IMR-90 (cell line): ENCODE results near the gene JADE3. TPM values are rescaled to one million over a fixed set of nuclear protein-coding genes. Genes with fewer than 3 reads are reported as not detected.
A peak's percentile ranks its signal among the peaks of the same experiment; 100 is the strongest.

Experiments used
- ATAC-seq: fragments of 200-7000 bp; cut with Tn5 transposase; 2 replicates; pipeline ENCODE4 v1.9.1; 2020; ENCODE audit warnings: low read depth, mild to moderate bottlenecking, moderate library complexity
- BruUV-seq: library from RNA; stranded (reverse); fragments of 400-500 nt; replicated peaks from 2 replicates; lab custom pipeline; 2021; lab: Mats Ljungman, UMichigan
- CTCF ChIA-PET: fragments of 300-600 bp; formaldehyde crosslinking; extraction: SDS; loops from one replicate; lab custom pipeline; 2021; ENCODE audit warnings: antibody characterized with exemption; lab: Yijun Ruan, JAX
- POLR2A ChIA-PET: fragments of 300-600 bp; sonication (Branson Sonifier 250); formaldehyde crosslinking; loops from one replicate; lab custom pipeline; 2022; ENCODE audit warnings: antibody characterized with exemption; ENCODE audit not compliant: unreplicated experiment; lab: Charles Lee
- DNase-seq: peaks from one replicate; pipeline ENCODE4 v3.0.0; 2013
- H2AFZ ChIP-seq: replicated peaks from 2 replicates; pipeline ENCODE3; 2013; ENCODE audit warnings: low read length, mild to moderate bottlenecking; ENCODE audit not compliant: poor library complexity
- H2AK5ac ChIP-seq: 2 replicates; pipeline ENCODE4 v1.6.1; 2013; ENCODE audit warnings: low read depth, low read length, inconsistent platforms
- H2AK9ac ChIP-seq: replicated peaks from 2 replicates; pipeline ENCODE3; 2013; ENCODE audit warnings: mild to moderate bottlenecking, low read depth, low read length, moderate library complexity; ENCODE audit not compliant: poor library complexity
- H2BK120ac ChIP-seq: 2 replicates; pipeline ENCODE4 v1.6.1; 2013; ENCODE audit warnings: low read depth, low read length, inconsistent platforms
- H2BK15ac ChIP-seq: 3 replicates; pipeline ENCODE4 v1.6.1; 2013; ENCODE audit warnings: low read depth, low read length, inconsistent platforms
- H2BK20ac ChIP-seq: 2 replicates; pipeline ENCODE4 v1.6.1; 2013; ENCODE audit warnings: low read depth, mild to moderate bottlenecking, inconsistent platforms, low read length, moderate library complexity
- H2BK5ac ChIP-seq: 2 replicates; pipeline ENCODE4 v1.6.1; 2013; ENCODE audit warnings: mild to moderate bottlenecking, low read depth, low read length, inconsistent platforms; ENCODE audit not compliant: poor library complexity, severe bottlenecking
- H3K14ac ChIP-seq: replicated peaks from 2 replicates; pipeline ENCODE4 v1.6.1; 2013; ENCODE audit warnings: low read depth, low read length, inconsistent platforms
- H3K18ac ChIP-seq: 2 replicates; pipeline ENCODE4 v1.6.1; 2013; ENCODE audit warnings: low read depth, low read length, control low read depth
- H3K23ac ChIP-seq: 2 replicates; pipeline ENCODE4 v1.6.1; 2013; ENCODE audit warnings: low read depth, low read length, inconsistent platforms
- H3K27ac ChIP-seq: 2 replicates; pipeline ENCODE4 v1.5.1; 2013; ENCODE audit warnings: mild to moderate bottlenecking, control low read depth, low read length; ENCODE audit not compliant: insufficient read depth
- H3K27me3 ChIP-seq: 2 replicates; pipeline ENCODE4 v1.6.1; 2013; ENCODE audit warnings: low read length; ENCODE audit not compliant: control insufficient read depth, insufficient read depth
- H3K36me3 ChIP-seq: 2 replicates; pipeline ENCODE4 v1.6.1; 2013; ENCODE audit warnings: low read length, mixed read lengths; ENCODE audit not compliant: control insufficient read depth, insufficient read depth
- H3K4ac ChIP-seq: 2 replicates; pipeline ENCODE4 v1.6.1; 2013; ENCODE audit warnings: low read depth, low read length, inconsistent platforms
- H3K4me1 ChIP-seq: 2 replicates; pipeline ENCODE4 v1.6.1; 2013; ENCODE audit warnings: low read length, mixed read lengths; ENCODE audit not compliant: control insufficient read depth, insufficient read depth
- H3K4me2 ChIP-seq: 2 replicates; pipeline ENCODE4 v1.6.1; 2013; ENCODE audit warnings: low read depth, mild to moderate bottlenecking, control low read depth, low read length, moderate library complexity
- H3K4me3 ChIP-seq: 2 replicates; pipeline ENCODE4 v1.5.1; 2013; ENCODE audit warnings: low read depth, mild to moderate bottlenecking, control low read depth, low read length, moderate library complexity; ENCODE audit not compliant: insufficient read depth
- H3K56ac ChIP-seq: 2 replicates; pipeline ENCODE4 v1.6.1; 2013; ENCODE audit warnings: low read length, inconsistent platforms; ENCODE audit not compliant: insufficient read depth; ENCODE audit errors: extremely low read depth
- H3K79me1 ChIP-seq, 2 experiments: 2 replicates each; pipeline ENCODE4 v1.6.1; 2013; ENCODE audit warnings: low read length in 2 of 2, inconsistent platforms in 1 of 2, low read depth in 1 of 2
- H3K9ac ChIP-seq: 2 replicates; pipeline ENCODE4 v1.6.1; 2013; ENCODE audit warnings: low read depth, low read length, control low read depth
- H3K9me1 ChIP-seq: 2 replicates; pipeline ENCODE4 v1.6.1; 2013; ENCODE audit warnings: low read length, inconsistent platforms; ENCODE audit not compliant: insufficient read depth
- H3K9me3 ChIP-seq: 2 replicates; pipeline ENCODE4 v1.6.1; 2013; ENCODE audit warnings: low read length; ENCODE audit not compliant: control insufficient read depth, insufficient read depth
- H4K20me1 ChIP-seq: 2 replicates; pipeline ENCODE4 v1.6.1; 2013; ENCODE audit warnings: low read length, inconsistent platforms; ENCODE audit not compliant: insufficient read depth
- H4K5ac ChIP-seq: 2 replicates; pipeline ENCODE4 v1.6.1; 2013; ENCODE audit warnings: mild to moderate bottlenecking, low read depth, low read length, control low read depth
- H4K8ac ChIP-seq, 2 experiments: 2 replicates each; pipeline ENCODE4 v1.6.1; 2013; ENCODE audit warnings: low read depth in 2 of 2, low read length in 2 of 2, control low read depth in 1 of 2, inconsistent platforms in 1 of 2
- H4K91ac ChIP-seq: 2 replicates; pipeline ENCODE4 v1.6.1; 2013; ENCODE audit warnings: low read depth, low read length, inconsistent platforms; ENCODE audit not compliant: insufficient read depth
- BHLHE40 ChIP-seq: fragments of 150-350 bp; IDR thresholded peaks from 2 replicates; pipeline ENCODE4 v1.6.1; 2016; ENCODE audit warnings: mild to moderate bottlenecking, low read depth, low read length
- CEBPB ChIP-seq: IDR thresholded peaks from 2 replicates; pipeline ENCODE4 v1.6.1; 2012; ENCODE audit warnings: low read depth, low read length, improper control_type of control experiment
- CHD1 ChIP-seq: IDR thresholded peaks from 2 replicates; pipeline ENCODE4 v1.6.1; 2012; ENCODE audit warnings: low read depth, low read length, improper control_type of control experiment
- CTCF ChIP-seq: conservative IDR thresholded peaks from 2 replicates; pipeline ENCODE4 v1.5.1; 2012; ENCODE audit warnings: mild to moderate bottlenecking, low read depth, low read length, improper control_type of control experiment
- FOS ChIP-seq: fragments of 150-350 bp; IDR thresholded peaks from 2 replicates; pipeline ENCODE4 v1.6.1; 2016; ENCODE audit warnings: low read depth, low read length
- MXI1 ChIP-seq: IDR thresholded peaks from 2 replicates; pipeline ENCODE4 v1.6.1; 2012; ENCODE audit warnings: low read depth, mild to moderate bottlenecking, low read length, moderate library complexity, borderline replicate concordance
- RAD21 ChIP-seq: IDR thresholded peaks from 2 replicates; pipeline ENCODE4 v1.6.1; 2012; ENCODE audit warnings: low read length, improper control_type of control experiment
- RFX5 ChIP-seq: IDR thresholded peaks from 2 replicates; pipeline ENCODE4 v1.8.0; 2012; ENCODE audit warnings: low read depth, mild to moderate bottlenecking, low read length, moderate library complexity
- SMC3 ChIP-seq: fragments of 150-350 bp; IDR thresholded peaks from 2 replicates; pipeline ENCODE4 v1.6.1; 2016; ENCODE audit warnings: low read depth, mild to moderate bottlenecking, antibody characterized with exemption, low read length, moderate library complexity
- WGBS, 2 experiments: methylation state at CpG; one replicate each; pipeline versions ENCODE4 v1.1.5 to v1.1.7; 2013; ENCODE audit warnings: missing lambda C conversion rate in 2 of 2; ENCODE audit not compliant: insufficient read length in 1 of 2; ENCODE audit errors: extremely low coverage in 2 of 2; 5-methylcytosine and 5-hydroxymethylcytosine counted together
- dilution Hi-C: fragments of 300-500 bp; cut with HindIII; formaldehyde crosslinking; loops from one replicate; pipeline ENCODE4 v1.14.3; 2018; ENCODE audit warnings: low sequenced_read_pairs; ENCODE audit not compliant: unreplicated experiment
- in situ Hi-C: fragments of 300-500 bp; cut with MboI; formaldehyde crosslinking; loops from 3 replicates; pipeline ENCODE4 v1.14.3; 2019; ENCODE audit warnings: low sequenced_read_pairs, inconsistent platforms, mixed read lengths
- intact Hi-C: fragments of 100-400 bp; cut with micrococcal nuclease; formaldehyde crosslinking; loops from 2 replicates; pipeline ENCODE4 v1.10.0; 2022
- polyA plus RNA-seq, 3 experiments: library from polyadenylated mRNA; depleted of rRNA; stranded (reverse); fragments of >200 nt; gene quantifications; 2 replicates each; pipeline ENCODE4 v1.2.3, GENCODE V29; 2012; ENCODE audit warnings: low replicate concordance in 1 of 3
- total RNA-seq: library from RNA; depleted of rRNA; stranded (reverse); fragments of >200 nt; gene quantifications from 2 replicates; pipeline ENCODE4 v1.2.3, GENCODE V29; 2012

JADE3 gene
- total and polyA plus RNA-seq, 2 of the 4 experiments (the other 2 are of a cell fraction) = 2.1 to 4.7 TPM

- peak overlapping the region; percentile 58; the same call in 1 of the 2 replicates for H2AK5ac ChIP-seq
- H4K5ac ChIP-seq = no peak overlapping the region
- H3K18ac ChIP-seq = no peak overlapping the region; the same call in 1 of the 2 replicates
- H4K91ac ChIP-seq = peak overlapping the region; percentile 65
- H3K9me3 ChIP-seq = peaks cover 5% of the 10 kb centered on the region; the same call in 1 of the 2 replicates
- H3K14ac ChIP-seq = no peak overlapping the region
- ATAC-seq = peak; percentile 76
- dilution Hi-C loops (no loop called here), intact Hi-C loops (loop anchor here (1.0 to 5.0 kb wide), 2 partner anchors 65 to 141 kb away; partner anchors contain the start of gene RP2), in situ Hi-C loops (no loop called here)
- peak overlapping the region; percentile 71 for H2AFZ ChIP-seq
- H4K8ac ChIP-seq = peak overlapping the region in 1 of 2 experiments; percentile 8; a peak in 1 of 4 replicates
- H2BK20ac ChIP-seq = 0 out of 2 replicates have a peak overlapping the region, but pooled peaks have one; percentile 13
- TF ChIP-seq CHD1 = no peak
- peak; percentile 37 for TF ChIP-seq SMC3
- no peak for TF ChIP-seq RFX5
- TF ChIP-seq CTCF = peak; percentile 58
- peak; percentile 57 for TF ChIP-seq FOS
- TF ChIP-seq MXI1 = no peak
- peak; percentile 50 for TF ChIP-seq RAD21
- TF ChIP-seq CEBPB = no peak
- TF ChIP-seq BHLHE40 = no peak
- no TSS peak for BruUV-seq
- peak overlapping the region; percentile 90 for H2AK9ac ChIP-seq
- 0 out of 2 replicates have a peak, but pooled peaks cover 6% of the 10 kb centered on the region for H3K9me1 ChIP-seq
- peak overlapping the region; percentile 45 for H3K4ac ChIP-seq
- 0 out of 2 replicates have a peak, but pooled peaks cover 2% of the 10 kb centered on the region for H3K27me3 ChIP-seq
- no peak overlapping the region for H3K23ac ChIP-seq
- peaks cover 3 to 10% of the 10 kb centered on the region in 2 experiments; a peak in 1 of 4 replicates for H3K79me1 ChIP-seq
- H3K9ac ChIP-seq = no peak overlapping the region
- H2BK5ac ChIP-seq = peak overlapping the region; percentile 92
- H3K4me2 ChIP-seq = peak overlapping the region; percentile 66; the same call in 1 of the 2 replicates
- 78% methylated on average over 6 of the region's 8 CpGs; no CpG with 5 or more reads in 1 of the 2 experiments for whole genome bisulfite sequencing, 2 experiments
- ChIA-PET POLR2A (no interaction called here), CTCF (interaction anchor here (0.6 to 1.0 kb wide), 2 partner anchors 52 to 98 kb away, joined by 3 read pairs; no protein-coding TSS in a partner anchor)
- peaks cover 5% of the 10 kb centered on the region; the same call in 1 of the 2 replicates for H3K4me1 ChIP-seq
- H2BK15ac ChIP-seq = peak overlapping the region; percentile 61; the same call in 1 of the 3 replicates
- peak overlapping the region; percentile 69; the same call in 1 of the 2 replicates for H2BK120ac ChIP-seq
- H3K36me3 ChIP-seq = no peaks in the 10 kb centered on the region
- no peak overlapping the region for H3K4me3 ChIP-seq
- H3K27ac ChIP-seq = peak overlapping the region; percentile 74; the same call in 1 of the 2 replicates
- no peak overlapping the region for H3K56ac ChIP-seq
- H4K20me1 ChIP-seq = peaks cover 6% of the 10 kb centered on the region; the same call in 1 of the 2 replicates
- DNase-seq = peak; percentile 81
Observed at GRCh38 chrX:46978341-46979291, 66.4 kb downstream of the JADE3 start.
